HTR-8/SVneo (cell line): Measurements from ENCODE around the gene JARID2.

Experiments
- DNase-seq: peaks from one replicate; pipeline ENCODE4 v3.0.0; 2011; ENCODE audit warnings: low spot score, mixed read lengths; ENCODE audit not compliant: insufficient read length
- FAIRE-seq: peaks from 2 replicates; lab custom pipeline; 2011; peaks lifted over from hg19 to GRCh38; lab: Jason Lieb, UNC

JARID2 gene

DNA sequence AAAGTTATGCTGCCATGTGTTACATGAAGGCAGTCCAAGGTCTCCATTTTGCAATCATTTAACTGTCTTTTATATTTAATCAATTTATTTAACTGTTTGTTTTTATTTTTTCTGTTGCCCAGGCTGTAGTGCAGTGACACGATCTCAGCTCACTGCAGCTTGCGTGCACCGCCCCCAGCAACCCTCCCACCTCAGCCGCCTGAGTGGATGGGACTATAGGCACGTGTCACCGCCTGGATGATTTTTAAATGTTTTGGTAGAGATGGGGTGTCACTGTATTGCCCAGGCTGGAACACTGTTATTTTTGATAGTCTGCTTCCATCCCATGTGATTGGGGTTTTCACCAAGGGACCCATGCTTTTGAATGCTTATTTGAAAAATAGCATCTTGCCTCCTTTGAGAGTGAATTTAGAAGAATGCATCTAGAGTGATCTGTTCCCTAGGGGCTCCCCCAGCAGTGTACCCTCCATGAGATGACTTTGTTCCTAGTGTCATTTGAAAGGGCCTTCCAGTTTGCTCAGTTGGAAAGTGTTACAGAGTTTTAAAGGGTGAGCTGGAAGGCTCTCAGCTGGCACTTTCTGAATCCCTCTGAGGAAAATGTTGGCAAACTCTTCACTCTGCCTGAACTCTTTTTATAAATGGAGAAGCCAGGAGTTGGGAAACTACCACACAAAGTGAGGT is 143.4 kb downstream of the JARID2 start:
- FAIRE-seq (no peak), DNase-seq (no peak)

DNA sequence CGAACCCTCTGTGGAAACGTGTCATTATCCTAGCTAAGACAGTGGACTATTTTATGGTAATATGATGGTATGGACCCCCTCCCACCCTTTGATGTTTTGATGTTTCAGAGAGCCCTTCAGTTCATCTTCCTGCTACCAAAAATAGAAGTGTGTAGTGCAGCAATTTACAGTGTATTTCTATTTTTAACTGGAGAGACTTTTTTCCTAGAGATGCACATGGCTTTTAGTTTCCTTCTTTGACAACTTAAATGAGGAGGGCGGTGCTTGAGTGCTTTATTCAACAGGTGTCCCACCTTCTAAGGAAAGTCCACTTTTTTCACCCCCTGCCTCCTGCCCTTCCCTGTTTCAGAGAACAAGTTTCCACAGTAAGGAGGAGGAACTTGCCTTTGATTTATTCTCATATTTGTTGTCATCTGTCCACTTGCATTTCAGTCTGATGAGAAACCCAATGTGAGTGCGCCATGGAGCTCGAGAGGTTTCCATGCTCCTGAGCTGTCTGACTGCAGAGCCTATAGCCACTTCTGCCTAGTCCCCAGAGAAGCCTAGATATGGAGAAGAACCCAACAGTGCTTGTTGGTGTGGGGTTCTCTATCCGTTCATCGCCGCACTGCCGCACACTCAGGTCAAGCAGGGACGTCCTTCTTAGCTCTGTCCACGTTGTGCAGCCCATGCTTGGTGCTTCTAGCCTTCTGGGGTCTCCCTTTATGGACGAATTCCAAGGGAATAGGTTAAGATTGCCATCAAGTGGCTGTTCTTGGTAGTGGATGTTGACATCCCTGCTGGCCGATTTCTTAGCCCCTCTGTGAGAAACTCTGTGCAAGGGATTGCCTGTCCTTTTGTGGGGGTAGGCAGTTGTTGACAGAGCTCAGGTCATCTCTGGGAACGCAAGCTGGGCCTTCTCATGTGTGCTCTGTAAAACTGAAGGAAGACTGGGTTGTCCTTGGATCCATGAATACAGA is 144.2 kb downstream of the JARID2 start:
- FAIRE-seq (peak; percentile 76), DNase-seq (peak; percentile 71)

DNA sequence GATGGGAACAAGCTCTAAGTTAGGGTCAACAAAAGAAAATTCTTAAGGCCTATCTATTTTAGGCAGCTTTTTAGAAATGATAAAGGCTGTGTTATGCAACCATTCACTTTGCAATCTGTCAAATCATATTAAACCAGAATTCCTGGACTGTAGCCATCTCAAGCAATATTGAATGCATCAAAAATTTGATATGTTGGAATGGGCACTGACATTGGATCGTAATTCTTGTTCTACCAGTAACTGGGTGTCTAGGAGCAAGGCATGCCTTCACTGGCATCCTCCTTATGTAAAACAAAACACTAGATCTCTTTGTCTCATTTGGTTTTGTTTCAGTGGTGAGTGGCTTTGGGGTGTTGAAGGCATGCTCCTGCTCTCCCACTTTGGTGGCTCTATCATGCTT is 145.6 kb downstream of the JARID2 start:
- DNase-seq (no peak), FAIRE-seq (no peak)

DNA sequence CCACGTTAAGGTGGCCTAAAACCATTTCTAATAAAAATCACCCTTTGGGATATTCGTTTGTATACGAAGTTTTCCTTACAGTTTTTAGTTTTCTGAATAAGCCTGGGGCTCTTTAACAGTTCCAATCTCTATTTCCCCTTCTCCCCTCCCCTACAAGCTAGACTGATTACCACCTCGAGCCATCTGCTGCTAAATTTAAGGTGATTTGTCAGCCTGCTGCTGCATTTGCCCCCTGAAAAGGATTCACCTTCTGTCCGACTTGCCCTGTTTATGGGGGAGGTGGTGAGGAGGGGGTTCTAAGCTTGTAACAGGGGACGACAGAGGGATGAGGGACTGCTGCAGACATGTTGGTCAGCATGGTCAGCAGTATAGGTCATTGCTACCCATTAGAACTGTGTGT is 146.3 kb downstream of the JARID2 start:
- DNase-seq, result no peak

DNA sequence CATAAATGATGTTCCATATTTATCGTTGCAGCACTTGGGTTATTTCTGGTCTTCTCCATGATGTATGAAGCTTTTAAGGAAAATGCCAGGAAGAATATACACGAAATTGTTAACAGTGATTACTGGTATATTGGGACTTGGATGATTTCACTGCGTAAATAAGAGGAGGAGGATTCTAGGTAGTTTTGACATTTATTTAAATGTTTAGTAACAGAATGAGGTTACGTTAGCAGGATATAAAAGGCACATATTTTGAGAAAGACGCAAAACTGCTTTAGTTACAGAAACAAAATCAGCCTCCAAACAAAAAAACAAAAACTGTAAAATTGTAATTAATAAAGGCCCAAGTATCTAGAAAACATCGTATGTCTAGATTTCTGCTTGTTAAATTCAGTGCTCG is 147.7 kb downstream of the JARID2 start:
- FAIRE-seq, result no peak
- no peak for DNase-seq

More for the DNA sequence above, 146.3 kb downstream of the JARID2 start:
- no peak for FAIRE-seq

DNA sequence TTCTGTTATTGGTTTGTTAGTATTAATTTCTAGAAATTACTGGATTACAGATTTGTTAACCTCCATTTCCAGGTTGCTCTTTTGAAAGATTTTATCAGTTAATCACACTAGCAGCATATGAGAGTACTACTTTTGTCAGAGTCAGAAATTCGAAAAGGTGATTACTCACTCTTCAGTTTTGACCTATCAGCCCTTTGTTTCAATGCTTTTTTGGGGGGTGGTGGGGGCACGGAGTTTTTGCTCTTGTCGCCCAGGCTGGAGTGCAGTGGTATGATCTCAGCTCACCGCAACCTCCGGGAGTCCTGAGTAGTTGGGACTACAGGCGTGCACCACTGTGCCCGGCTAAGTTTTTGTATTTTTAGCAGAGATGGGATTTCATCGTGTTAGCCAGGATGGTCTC is 149.2 kb downstream of the JARID2 start:
- FAIRE-seq (no peak), DNase-seq (no peak)

DNA sequence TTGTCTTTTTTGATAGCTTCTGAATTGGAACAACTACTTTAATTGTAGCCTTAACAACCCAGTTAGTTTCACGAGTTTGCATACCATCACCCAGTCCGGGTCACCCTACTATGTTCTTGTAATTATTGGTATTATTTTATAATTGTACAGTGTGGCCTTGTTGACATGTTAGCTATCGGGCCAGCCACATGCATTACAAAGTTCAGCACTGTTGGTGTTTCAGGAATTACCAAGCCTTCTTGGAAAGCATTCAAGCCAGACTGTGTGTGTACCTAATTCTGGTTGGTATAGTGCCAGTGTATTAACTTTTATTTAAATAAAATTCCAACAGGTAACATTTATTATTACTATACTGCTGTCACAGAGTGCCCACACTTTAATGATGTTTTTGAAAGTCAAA is 150.9 kb downstream of the JARID2 start:
- no peak for DNase-seq
- no peak for FAIRE-seq

DNA sequence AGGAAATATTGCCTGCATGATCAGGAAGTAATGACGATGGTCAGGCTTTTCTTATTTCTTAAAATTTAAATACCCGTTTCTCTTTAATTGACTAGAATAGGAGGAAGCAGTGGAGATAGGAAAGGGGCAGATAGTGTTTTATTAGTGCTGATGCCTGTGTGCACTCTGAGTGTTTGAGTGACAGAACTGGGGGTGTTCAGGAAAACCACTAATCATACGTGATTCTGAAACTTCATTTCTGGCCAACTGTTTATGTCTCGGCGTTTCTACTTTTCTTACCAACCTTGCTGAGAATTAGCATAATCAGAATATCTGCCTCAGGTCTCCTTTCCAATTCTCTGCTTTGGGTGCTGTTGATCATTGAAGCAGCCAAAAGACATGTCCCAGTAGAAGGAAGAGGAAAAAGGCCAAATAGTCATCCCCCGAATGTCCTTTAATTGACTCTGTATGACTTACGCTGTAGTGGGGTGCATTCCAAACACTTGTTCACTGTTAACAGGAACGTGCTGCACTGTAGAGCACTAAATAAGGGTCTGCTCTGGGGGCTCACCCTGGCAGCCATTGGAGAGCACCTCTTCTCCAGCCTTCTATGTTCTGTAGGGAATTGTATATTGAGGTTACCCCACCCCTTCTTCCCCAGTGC is 152.9 kb downstream of the JARID2 start:
- FAIRE-seq, result no peak
- DNase-seq, result no peak

DNA sequence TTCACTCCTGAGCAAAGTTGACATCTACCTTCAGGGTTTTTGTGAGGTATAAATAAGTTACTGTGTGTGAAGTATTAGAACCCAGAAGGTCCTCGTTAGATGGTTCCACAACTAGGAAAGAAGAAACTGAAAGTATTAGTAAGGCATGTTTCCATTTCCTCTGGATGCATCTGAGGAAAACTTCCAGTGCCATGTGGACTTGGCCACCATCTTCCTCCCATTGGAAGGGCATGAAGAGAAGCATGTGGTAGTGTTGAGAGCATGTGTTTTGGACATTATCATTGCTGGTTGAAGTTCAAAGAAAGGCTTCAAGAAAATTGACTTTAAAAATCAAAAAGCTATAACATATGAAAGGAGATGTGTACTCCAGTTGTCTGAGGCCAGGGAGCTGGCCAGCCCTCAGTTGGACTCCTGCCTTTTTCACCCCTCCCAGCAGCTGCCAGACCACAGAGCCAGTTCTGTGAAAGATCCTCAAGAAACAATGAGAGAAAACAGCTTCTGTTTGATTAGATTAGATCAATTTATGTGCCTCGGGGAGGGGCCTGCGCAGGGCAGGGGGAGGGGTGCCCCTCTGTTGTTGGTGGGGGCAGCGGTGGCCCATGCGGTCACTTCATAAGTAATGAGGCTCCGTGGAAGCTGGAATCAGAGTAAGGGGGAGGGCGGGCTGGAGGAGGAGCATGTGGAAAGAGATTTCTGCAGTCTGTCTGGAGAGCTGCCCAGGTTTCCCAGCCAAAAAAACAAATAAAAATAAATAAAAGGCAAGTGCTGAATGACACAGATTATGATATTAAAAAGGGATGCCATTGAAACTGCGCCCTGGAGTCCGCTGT is 154.0 kb downstream of the JARID2 start:
- DNase-seq (peak; percentile 72), FAIRE-seq (no peak)

DNA sequence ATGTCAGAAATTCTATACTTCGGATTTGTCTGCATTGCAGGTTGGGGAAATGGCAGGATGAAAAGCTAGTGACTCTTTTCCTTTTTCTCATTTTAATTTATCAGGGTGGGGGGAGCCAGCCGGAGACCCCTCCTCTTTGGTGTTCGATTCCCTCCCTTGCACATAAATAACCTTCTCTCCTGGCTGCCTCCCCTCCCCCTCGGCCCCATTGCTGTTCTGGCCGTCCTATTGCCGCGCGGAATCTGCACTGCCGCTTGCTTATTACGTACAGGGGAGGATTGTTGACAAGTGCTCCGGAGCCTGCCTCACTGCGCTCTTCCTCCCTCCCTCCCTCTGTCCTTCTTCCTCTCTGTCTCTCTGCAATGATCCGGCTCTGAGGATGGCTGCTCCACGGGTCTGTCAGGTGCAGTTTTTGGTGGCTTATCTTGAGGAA is 154.7 kb downstream of the JARID2 start:
- DNase-seq, result no peak

DNA sequence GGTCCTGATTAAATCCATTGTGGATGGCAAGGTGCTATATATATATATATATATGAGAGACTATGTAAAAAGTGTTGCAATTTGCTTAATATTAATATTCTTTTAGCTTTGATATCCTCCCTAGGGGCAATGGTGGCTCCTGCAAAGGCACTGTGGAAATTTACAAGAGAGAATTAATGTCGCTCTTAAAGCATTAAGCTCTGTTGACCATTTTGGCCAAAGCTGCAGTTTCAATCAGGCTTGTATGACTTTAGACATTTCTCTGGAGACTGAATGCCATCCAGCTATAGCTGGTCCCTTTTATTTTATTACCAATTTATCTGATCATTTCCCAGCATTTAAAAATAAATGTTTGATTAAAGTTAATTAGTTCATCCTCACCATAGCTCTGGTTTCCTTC is 155.3 kb downstream of the JARID2 start:
- no peak for DNase-seq
- no peak for FAIRE-seq

More for the DNA sequence above, 154.7 kb downstream of the JARID2 start:
- FAIRE-seq, result no peak

DNA sequence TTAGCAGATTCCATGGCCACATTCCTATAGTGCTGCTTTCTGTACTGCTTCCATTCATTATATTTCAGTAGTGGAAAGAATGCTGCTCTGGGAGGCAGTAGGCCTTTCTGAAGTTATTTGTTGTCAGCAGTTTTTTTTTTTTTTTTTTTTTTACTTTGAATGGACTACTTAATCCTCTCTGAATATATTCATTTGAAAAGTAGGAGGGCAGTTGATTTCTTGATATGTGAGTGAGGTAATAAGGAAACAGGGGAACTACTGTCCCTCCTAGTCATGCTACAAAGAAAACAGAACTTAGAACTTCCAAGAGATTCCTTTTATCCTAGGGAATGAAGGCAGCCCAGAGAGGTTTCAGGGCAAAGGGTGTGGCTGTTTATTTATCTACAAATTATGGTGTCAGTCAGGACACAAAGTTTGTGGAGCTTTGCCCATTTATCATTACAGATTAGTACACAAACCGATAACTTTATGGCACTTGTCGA is 155.9 kb downstream of the JARID2 start:
- FAIRE-seq (no peak), DNase-seq (no peak)

DNA sequence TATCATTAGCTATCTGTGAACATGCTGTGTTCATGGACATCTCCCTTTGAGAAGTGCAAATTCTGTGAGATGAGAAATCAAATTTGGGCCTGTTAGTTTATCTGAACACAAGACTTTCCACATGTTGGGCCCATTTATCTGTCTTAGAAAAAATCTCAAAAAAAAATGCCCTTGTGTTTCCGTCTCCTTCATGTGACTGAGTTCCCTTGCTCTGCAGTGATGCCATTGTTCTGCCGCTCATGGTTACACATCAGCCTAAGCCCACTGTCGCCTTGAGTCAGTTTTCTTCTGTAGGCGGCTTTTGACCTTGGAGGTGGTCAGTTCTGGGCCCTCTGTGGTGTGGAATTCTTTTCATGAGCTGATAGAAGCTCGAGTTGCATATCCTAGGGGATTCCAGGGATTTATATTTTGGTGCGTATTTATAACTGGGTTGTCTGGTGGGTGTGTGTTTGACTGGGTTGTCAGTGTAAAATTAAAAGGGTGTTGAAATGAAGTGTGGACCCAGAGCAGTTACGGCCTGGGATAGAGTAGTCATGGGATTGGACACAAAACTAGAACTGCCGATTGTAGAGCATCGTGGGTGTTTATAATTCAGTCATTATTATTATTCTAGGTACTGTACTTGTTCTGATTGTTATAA is 156.7 kb downstream of the JARID2 start:
- FAIRE-seq (no peak), DNase-seq (no peak)

DNA sequence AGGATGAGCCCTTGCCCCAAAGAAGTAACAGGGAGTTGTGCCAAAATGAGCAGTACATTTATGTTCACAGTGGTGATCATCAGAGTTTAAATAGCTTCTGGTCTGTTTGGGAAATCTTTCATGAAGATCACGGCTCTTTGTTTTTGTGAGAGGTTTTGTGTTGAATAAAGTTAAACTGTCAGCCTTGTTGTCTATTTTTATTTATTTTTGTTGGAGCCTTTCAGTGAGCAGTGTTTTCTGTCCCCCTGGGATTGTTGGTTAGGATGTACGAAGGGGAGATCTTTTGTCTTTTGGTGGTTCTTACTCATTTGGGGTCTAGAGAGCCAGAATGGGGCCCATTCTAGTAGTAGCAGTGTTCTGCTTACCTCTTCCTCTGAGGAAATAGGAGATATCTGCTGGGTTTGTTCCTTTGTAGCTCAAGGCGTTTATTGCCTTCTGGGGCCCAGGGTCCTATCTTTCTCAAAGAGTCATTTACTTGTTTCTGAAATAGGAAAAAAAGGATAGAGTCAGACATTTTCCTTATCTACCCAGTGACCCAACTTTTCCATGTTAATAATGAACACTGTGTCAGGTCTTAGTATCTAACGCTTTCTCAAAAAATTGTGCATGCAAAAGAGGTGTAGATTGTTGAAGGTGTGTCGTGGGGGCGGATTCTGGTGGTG is 157.4 kb downstream of the JARID2 start:
- DNase-seq, result no peak
- FAIRE-seq, result no peak

DNA sequence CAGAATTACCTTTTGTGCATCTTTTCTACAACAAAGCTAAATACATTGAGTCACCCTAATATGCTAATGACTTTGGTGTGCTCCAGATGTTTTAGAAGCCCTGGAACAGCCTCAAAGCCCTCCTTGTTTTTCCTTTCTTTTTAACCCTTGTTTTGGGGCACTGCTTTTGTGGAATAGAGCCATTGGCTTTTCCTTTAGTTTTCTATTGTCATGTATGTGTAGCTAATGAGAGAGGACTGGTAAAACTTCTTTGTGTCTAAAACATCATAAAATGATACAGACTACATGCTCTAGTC is 158.8 kb downstream of the JARID2 start:
- DNase-seq (no peak), FAIRE-seq (no peak)

DNA sequence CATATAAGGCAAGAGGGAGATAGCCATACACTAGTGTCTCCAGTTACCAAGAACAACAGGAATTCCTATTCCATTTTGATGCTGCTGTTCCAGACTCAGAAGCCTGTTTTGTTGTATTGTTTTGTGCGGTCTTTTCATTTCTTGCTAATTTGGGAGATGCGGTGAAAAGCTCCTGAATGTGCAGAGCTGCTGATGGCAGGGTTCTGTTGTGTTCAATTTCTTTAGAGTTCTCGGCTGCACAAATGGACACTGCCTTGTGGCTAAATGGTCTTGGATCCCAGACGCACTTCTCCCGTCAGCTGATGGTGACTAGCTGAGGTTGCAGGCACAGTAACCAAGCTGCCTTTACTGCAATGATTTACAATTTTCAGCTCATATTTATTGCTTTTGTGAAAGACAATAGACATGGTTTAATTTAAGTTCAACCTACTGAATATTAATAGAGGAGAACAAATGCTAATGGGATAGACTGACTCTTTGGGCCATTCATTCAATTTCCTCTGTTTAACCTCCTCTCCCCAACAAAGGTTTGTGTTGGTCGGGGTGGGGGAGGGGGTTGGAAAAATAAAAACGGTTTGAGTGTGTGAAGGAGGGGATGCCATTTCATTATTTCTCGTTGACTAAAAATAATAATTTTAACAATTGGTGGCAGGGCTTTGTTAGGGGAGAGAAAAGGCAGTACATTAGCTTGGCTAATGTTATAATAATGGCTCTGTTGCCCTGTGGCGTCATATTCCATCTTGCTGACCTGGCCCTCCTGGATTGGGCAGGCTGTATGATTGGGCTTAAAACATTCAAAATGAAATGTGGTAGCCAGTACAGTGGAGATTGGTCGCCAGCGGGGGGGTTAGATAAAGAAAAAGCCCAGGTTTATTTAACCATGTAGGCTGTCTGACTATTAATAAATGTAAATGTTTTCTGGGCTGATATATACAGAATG is 159.5 kb downstream of the JARID2 start:
- DNase-seq (no peak), FAIRE-seq (no peak)

DNA sequence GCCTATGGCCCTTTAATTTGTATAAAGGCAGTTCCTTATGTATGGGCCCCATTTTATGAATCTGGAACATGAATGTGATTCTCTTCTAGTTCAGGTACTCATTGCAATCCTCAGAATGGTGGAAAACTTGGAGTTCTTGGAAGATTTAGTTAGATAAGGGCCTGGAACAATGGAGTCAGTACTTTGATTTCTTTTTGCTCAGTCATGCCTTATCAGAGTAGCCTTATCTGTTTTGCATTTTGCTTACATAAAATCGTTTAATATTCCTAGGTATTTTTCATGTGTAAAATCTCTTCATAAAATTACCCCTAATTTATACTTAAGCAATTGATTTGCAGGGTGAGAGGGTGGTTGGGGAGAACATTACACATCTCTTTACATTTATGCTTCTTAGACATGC is 160.6 kb downstream of the JARID2 start:
- DNase-seq (no peak), FAIRE-seq (no peak)

DNA sequence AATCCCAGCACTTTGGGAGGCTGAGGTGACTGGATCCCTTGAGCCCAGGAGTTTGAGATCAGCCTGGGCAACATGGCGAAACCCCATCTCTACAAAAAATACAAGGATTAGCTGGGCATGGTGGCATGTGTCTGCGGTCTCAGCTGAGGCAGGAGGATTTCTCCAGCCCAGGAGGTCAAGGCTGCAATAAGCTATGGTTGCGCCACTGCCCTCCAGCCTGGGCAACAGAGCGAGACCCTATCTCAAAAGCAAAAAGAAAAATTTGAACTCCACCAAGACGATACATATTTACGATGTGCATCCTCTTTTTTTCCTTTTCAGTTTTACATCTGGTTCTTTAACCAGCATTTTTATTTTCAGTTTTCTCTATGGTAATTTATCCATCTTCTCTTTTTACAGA is 162.1 kb downstream of the JARID2 start:
- no peak for DNase-seq
- FAIRE-seq, result no peak
